Uterus (tissue), 4 donors: ENCODE data around the gene PIM1. TPM values are rescaled to one million over a fixed set of nuclear protein-coding genes. Genes with fewer than 3 reads are reported as not detected.
A peak's percentile ranks its signal among the peaks of the same experiment; 100 is the strongest.

ENCODE experiments used
- DNase-seq, 2 donors: peaks; one replicate each; pipeline ENCODE4 v3.0.0-alpha.2; 2019 to 2020
- H3K27ac ChIP-seq, 2 donors: fragments of 200-600 bp; sonication (generic); 1 replicate in 1 of 2; 2 replicates in 1 of 2; pipeline ENCODE4 v1.5.1; 2016 to 2018
- H3K27me3 ChIP-seq, 2 donors: fragments of 200-600 bp; sonication (generic); one replicate each; pipeline ENCODE4 v1.5.1; 2018 to 2019; ENCODE audit warnings: control low read depth in 1 of 2
- H3K36me3 ChIP-seq, 2 donors: fragments of 200-600 bp; sonication (generic); one replicate each; pipeline ENCODE4 v1.5.1; 2019; ENCODE audit warnings: control low read depth in 1 of 2
- H3K4me1 ChIP-seq, 2 donors: fragments of 200-600 bp; sonication (generic); one replicate each; pipeline ENCODE4 v1.5.1; 2018 to 2019; ENCODE audit warnings: control low read depth in 1 of 2
- H3K4me3 ChIP-seq, 2 donors: fragments of 200-600 bp; sonication (generic); 1 replicate in 1 of 2; 2 replicates in 1 of 2; pipeline ENCODE4 v1.5.1; 2018 to 2019; ENCODE audit warnings: mild to moderate bottlenecking in 1 of 2
- H3K9me3 ChIP-seq, 2 donors: fragments of 200-600 bp; sonication (generic); one replicate each; pipeline ENCODE4 v1.5.1; 2019; ENCODE audit warnings: control low read depth in 1 of 2
- POLR2A ChIP-seq, 2 donors: fragments of 450-650 bp; IDR thresholded peaks; one replicate each; pipeline ENCODE4 v1.6.1; 2016; ENCODE audit warnings: antibody characterized with exemption in 2 of 2, mild to moderate bottlenecking in 1 of 2, moderate library complexity in 1 of 2
- intact Hi-C: fragments of 100-400 bp; cut with DNase I; formaldehyde crosslinking; loops from one replicate; pipeline ENCODE4 v1.15.1; 2023; ENCODE audit warnings: low total_unique reads
- total RNA-seq, 4 donors: library from RNA; depleted of rRNA in 3 of 4; stranded (reverse); fragments of >200 nt in 3 of 4; gene quantifications; one replicate each; pipeline versions ENCODE4 v1.1.0 to v1.2.4, GENCODE V29; 2014 to 2023
- TF ChIP-seq, protein P1 (sequence below), 4 experiments: fragments of 200-600 bp in 2 of 4; fragments of 450-650 bp in 2 of 4; sonication (generic) in 2 of 4; IDR thresholded peaks; one replicate each; pipeline ENCODE4 v1.5.1; 2016 to 2019; ENCODE audit warnings: antibody characterized with exemption in 4 of 4, mild to moderate bottlenecking in 2 of 4, moderate library complexity in 1 of 4
- donor health status: DM: yes; HTN: yes; CAD: no.

Gene PIM1
- total RNA-seq, 4 donors from 2014 or later, result 2.0 to 44.5 (median 28.8) TPM

DNA sequence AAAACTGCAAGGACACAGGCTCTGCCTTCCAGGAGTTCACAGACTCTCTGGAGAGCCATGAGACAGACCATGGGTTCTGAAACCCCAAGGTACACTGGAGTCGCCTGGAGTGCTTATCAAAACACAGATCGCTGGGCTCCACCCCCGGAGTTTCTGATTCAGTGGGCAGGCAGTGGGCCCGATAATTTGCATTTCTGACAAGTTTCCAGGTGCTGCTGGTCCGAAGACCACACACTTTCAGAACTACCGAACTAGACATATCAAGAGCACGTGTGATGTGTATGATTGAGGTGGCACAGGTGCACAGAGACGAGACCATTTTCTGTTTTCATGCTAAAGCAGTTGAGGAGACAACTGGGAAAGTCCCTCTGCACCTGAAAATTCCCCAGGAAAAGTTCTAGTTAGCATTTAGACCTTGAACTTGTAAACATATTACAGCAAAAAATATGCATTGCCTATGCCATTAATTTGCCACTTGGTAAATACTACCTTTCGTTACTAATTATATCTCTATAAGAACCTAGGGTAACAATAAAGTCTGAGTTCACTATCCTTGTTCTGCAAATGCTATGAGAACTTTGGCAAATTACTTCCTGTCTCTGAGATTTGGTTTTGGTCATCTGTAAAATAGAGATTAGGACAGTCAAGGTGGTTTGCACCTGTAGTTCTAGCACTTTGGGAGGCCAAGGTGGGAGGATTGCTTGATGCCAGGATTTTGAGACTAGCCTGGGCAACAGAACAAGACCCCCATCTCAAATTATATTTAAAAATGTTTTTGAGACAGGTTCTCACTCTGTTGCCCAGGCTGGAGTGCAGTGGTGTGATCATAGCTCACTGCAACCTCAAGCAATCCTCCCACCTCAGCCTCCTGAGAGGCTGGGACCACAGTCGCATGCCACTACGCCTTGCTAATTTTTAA lies 14.3 kb upstream of the PIM1 start:
- Histone ChIP-seq H3K9me3 (no peaks in the 10 kb centered on the region), H3K27me3 (no peaks in the 10 kb centered on the region), H3K36me3 (no peaks in the 10 kb centered on the region), H3K27ac (no peak overlapping the region), H3K4me1 (no peaks in the 10 kb centered on the region), H3K4me3 (no peak overlapping the region)
- DNase-seq, result no peak
- TF ChIP-seq, protein P1, sequence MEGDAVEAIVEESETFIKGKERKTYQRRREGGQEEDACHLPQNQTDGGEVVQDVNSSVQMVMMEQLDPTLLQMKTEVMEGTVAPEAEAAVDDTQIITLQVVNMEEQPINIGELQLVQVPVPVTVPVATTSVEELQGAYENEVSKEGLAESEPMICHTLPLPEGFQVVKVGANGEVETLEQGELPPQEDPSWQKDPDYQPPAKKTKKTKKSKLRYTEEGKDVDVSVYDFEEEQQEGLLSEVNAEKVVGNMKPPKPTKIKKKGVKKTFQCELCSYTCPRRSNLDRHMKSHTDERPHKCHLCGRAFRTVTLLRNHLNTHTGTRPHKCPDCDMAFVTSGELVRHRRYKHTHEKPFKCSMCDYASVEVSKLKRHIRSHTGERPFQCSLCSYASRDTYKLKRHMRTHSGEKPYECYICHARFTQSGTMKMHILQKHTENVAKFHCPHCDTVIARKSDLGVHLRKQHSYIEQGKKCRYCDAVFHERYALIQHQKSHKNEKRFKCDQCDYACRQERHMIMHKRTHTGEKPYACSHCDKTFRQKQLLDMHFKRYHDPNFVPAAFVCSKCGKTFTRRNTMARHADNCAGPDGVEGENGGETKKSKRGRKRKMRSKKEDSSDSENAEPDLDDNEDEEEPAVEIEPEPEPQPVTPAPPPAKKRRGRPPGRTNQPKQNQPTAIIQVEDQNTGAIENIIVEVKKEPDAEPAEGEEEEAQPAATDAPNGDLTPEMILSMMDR (IDR thresholded peaks at IDR 0.05), result no peak
- TF ChIP-seq POLR2A (IDR thresholded peaks at IDR 0.05), result no peak
- intact Hi-C loops, result no loop called here

GRCh38 chr6:37158508-37158907 lies 11.4 kb upstream of the PIM1 start:
- DNase-seq, result no peak
- no peaks in the 10 kb centered on the region for H3K27me3 ChIP-seq
- no peaks in the 10 kb centered on the region for H3K9me3 ChIP-seq
- H3K4me1 ChIP-seq, result no peaks in the 10 kb centered on the region
- intact Hi-C loops, result no loop called here
- TF ChIP-seq, protein P1 (IDR thresholded peaks at IDR 0.05), result no peak
- no peak for TF ChIP-seq POLR2A (IDR thresholded peaks at IDR 0.05)
- H3K27ac ChIP-seq, result no peak overlapping the region
- no peaks in the 10 kb centered on the region for H3K36me3 ChIP-seq
- no peak overlapping the region for H3K4me3 ChIP-seq

- intact Hi-C loops, result no loop called here
- no peaks in the 10 kb centered on the region for H3K9me3 ChIP-seq
- H3K27ac ChIP-seq, result peak overlapping the region in 1 of 2 donors; percentile 35
- no peaks in the 10 kb centered on the region for H3K27me3 ChIP-seq
- no peak overlapping the region for H3K4me3 ChIP-seq
- no peak for DNase-seq
- no peak for TF ChIP-seq POLR2A (IDR thresholded peaks at IDR 0.05)
- TF ChIP-seq, protein P1 (IDR thresholded peaks at IDR 0.05), result no peak
- H3K36me3 ChIP-seq, result no peaks in the 10 kb centered on the region
- H3K4me1 ChIP-seq, result no peaks in the 10 kb centered on the region
Observed at GRCh38 chr6:37160922-37161778, 8.8 kb upstream of the PIM1 start.

DNA sequence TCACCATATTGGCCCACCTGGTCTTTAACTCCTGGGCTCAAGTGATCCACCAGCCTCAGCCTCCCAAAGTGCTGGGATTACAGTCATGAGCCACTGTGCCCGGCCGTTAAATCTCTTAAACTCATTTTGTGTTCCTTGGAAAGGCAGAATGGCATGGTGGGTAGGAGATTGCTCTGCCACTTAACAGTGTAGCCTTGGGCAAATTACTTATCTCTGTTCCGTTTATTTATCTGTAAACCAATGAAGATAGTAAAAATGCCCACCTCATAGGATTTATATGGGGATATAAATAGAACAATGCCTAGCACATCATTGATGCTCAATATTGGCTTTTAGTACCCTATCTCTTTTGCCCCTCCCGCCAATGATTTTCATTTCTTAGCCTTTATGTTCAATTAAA lies 7.2 kb upstream of the PIM1 start:
- Histone ChIP-seq H3K9me3 (no peaks in the 10 kb centered on the region), H3K27me3 (no peaks in the 10 kb centered on the region), H3K4me3 (no peak overlapping the region), H3K27ac (no peak overlapping the region), H3K36me3 (no peaks in the 10 kb centered on the region), H3K4me1 (no peaks in the 10 kb centered on the region)
- TF ChIP-seq POLR2A (IDR thresholded peaks at IDR 0.05), result no peak
- TF ChIP-seq, protein P1 (IDR thresholded peaks at IDR 0.05), result no peak
- no peak for DNase-seq
- intact Hi-C loops, result no loop called here
